COR-L47 (cell line): ENCODE data around the gene ORM1.

Experiments used
- DNase-seq: peaks from one replicate; lab custom pipeline; 2025; lab: John Stamatoyannopoulos, UW

The ORM1 gene

GRCh38 chr9:114366334-114367128 lies 43.6 kb downstream of the ORM1 start:
- no peak for DNase-seq

- no peak for DNase-seq
These were observed 44.5 kb downstream of the ORM1 start for GRCh38 chr9:114367366-114367765.

GRCh38 chr9:114367772-114368569 lies 45.1 kb downstream of the ORM1 start:
- DNase-seq: no peak

GRCh38 chr9:114369216-114370130 lies 46.6 kb downstream of the ORM1 start:
- no peak for DNase-seq

GRCh38 chr9:114370251-114370967 lies 47.5 kb downstream of the ORM1 start:
- DNase-seq: no peak

- no peak for DNase-seq
These were observed 48.0 kb downstream of the ORM1 start for GRCh38 chr9:114370968-114371320.

GRCh38 chr9:114371343-114371944 lies 48.5 kb downstream of the ORM1 start:
- no peak for DNase-seq

GRCh38 chr9:114371973-114372917 lies 49.3 kb downstream of the ORM1 start:
- no peak for DNase-seq

- no peak for DNase-seq
These were observed 50.1 kb downstream of the ORM1 start for GRCh38 chr9:114372921-114373448.

- DNase-seq: no peak
These were observed 51.2 kb downstream of the ORM1 start for GRCh38 chr9:114373960-114374730.

GRCh38 chr9:114374936-114375335 lies 52.0 kb downstream of the ORM1 start:
- DNase-seq: no peak

- DNase-seq: no peak
These were observed 52.7 kb downstream of the ORM1 start for GRCh38 chr9:114375386-114376175.
